Activated T-helper 2 cell treated with anti-CD3 and anti-CD28 coated beads, Interferon-gamma antibody, Interleukin-2, Interleukin-4, amounts not matched to agents 10 μg/mL and 5 μg/mL and 100 μg/mL, durations not matched to agents 14 hours and 24 hours and 36 hours (primary cell): ENCODE measurements around the gene ATP13A3. TPM values are rescaled to one million over a fixed set of nuclear protein-coding genes. Genes with fewer than 3 reads are reported as not detected.

Experiments used
- DNase-seq: peaks from one replicate; pipeline ENCODE4 v3.0.0; 2021; ENCODE audit warnings: low spot score
- H3K27ac Mint-ChIP-seq: one replicate; pipeline ENCODE4 v1.8.0; 2021; ENCODE audit warnings: mixed read lengths
- H3K27me3 Mint-ChIP-seq: one replicate; pipeline ENCODE4 v1.8.0; 2021; ENCODE audit warnings: low read depth, mixed read lengths
- H3K36me3 Mint-ChIP-seq: one replicate; pipeline ENCODE4 v1.8.0; 2021; ENCODE audit warnings: low read depth, mixed read lengths
- H3K4me1 Mint-ChIP-seq: one replicate; pipeline ENCODE4 v1.8.0; 2021; ENCODE audit warnings: low read depth, mixed read lengths
- H3K4me3 Mint-ChIP-seq: one replicate; pipeline ENCODE4 v1.8.0; 2021; ENCODE audit warnings: low read depth, mild to moderate bottlenecking, moderate library complexity, mixed read lengths
- H3K9me3 Mint-ChIP-seq: one replicate; pipeline ENCODE4 v1.8.0; 2021; ENCODE audit warnings: mixed read lengths
- intact Hi-C: fragments of 100-400 bp; cut with micrococcal nuclease; formaldehyde crosslinking; loops from one replicate; pipeline ENCODE4 v1.15.1; 2023
- total RNA-seq: library from RNA; stranded (reverse); gene quantifications from 2 replicates; pipeline ENCODE4 v1.2.3, GENCODE V29; 2022

The ATP13A3 gene
- total RNA-seq, 1 donor from 2014 or later = 136 TPM

DNA sequence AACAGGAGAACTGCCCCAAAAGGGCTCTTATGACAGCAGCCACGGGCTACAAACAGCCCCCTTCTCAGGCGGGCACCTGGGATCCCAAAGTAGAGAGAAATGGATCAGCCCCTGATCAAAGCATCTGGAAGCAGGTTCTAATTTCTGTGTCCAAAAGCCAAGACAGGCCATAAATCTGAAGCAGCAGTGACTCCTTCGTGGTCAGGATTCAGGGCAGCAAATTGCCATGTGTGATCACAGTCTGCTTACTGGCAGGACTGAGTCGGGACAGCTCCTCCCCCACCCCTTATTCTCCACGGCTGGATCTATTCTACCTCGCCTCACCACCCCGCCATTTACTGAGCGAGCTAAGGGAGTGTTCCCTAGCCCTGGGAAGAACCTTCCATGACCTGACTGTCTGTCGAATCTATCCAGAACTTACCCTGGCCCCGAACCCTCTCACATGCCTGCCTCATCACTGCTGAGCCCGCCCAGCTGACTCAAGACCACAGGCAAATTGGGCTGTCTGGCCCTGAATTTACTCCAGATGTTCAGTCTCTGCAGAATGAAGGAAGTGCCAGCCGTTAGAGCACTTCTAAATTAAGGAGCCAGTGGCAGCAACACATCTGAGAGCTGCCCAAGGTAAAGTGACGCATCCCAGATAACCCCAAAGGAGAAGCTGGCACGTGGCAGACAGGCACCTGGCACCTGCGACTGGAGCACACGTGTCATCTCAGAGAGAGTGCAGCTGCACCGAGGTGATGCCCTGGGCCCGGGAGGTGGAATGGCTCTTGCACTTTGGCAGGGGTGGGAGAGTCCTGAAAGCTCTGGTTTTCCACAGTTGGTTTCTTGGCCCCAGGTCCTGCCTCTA, 118.6 kb downstream of the ATP13A3 start:
- H3K4me3 Mint-ChIP-seq = no peak overlapping the region
- H3K9me3 Mint-ChIP-seq = no peaks in the 10 kb centered on the region
- peaks cover 27% of the 10 kb centered on the region for H3K27me3 Mint-ChIP-seq
- intact Hi-C loops = no loop called here
- no peaks in the 10 kb centered on the region for H3K4me1 Mint-ChIP-seq
- H3K27ac Mint-ChIP-seq = no peak overlapping the region
- H3K36me3 Mint-ChIP-seq = no peaks in the 10 kb centered on the region
- DNase-seq = no peak

DNA sequence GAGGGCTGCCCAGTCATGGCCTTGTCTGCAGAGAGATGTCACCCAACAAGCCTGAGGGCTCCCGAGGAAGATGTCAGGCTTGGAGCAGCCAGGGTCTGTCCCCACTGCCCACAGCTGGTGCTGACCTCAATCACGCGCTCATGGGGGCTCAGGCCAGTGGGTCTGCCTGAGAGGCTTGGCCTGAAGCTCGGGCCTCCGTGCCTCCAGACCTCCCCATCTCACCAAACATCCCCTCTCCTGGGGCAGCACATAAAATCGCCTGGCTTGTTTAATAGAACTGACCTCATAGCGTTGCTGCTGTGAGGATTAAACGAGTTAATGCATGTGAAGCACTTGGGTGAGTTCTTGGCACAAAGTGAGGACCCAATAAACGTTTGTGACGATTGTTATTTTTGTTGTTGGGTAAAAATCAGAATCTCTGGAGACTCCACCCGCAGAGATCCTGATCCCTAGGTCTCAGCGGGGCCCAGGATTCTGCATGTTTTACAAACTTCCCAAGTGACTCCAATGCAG, 120.8 kb downstream of the ATP13A3 start:
- no peak overlapping the region for H3K27ac Mint-ChIP-seq
- H3K4me1 Mint-ChIP-seq = no peaks in the 10 kb centered on the region
- intact Hi-C loops = no loop called here
- no peaks in the 10 kb centered on the region for H3K9me3 Mint-ChIP-seq
- H3K36me3 Mint-ChIP-seq = no peaks in the 10 kb centered on the region
- no peak overlapping the region for H3K4me3 Mint-ChIP-seq
- no peak for DNase-seq
- peaks cover 27% of the 10 kb centered on the region for H3K27me3 Mint-ChIP-seq

DNA sequence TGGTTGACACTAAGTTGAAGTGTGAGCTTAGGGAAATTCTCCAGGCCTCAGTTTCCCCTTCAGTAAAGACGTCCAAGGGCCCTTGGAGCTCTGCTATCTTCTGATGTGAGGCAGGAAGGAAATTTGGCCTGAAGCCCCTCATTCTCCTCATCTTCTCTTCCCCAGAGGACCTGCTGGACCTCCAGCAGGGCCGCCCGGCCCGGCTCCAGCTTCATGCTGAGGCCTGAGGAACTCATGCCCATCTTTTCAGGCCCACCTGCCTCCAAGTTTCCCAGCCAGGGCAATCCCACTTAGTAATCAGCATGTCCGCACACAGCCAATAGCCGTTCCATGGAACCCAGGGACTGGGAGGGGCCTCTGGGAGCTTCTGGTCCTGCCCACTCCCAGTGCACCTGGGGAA, 121.3 kb downstream of the ATP13A3 start:
- Mint-ChIP-seq H3K27ac (no peak overlapping the region), H3K4me1 (no peaks in the 10 kb centered on the region), H3K27me3 (peaks cover 24% of the 10 kb centered on the region), H3K9me3 (no peaks in the 10 kb centered on the region), H3K4me3 (no peak overlapping the region), H3K36me3 (no peaks in the 10 kb centered on the region)
- intact Hi-C loops = no loop called here
- DNase-seq = no peak

DNA sequence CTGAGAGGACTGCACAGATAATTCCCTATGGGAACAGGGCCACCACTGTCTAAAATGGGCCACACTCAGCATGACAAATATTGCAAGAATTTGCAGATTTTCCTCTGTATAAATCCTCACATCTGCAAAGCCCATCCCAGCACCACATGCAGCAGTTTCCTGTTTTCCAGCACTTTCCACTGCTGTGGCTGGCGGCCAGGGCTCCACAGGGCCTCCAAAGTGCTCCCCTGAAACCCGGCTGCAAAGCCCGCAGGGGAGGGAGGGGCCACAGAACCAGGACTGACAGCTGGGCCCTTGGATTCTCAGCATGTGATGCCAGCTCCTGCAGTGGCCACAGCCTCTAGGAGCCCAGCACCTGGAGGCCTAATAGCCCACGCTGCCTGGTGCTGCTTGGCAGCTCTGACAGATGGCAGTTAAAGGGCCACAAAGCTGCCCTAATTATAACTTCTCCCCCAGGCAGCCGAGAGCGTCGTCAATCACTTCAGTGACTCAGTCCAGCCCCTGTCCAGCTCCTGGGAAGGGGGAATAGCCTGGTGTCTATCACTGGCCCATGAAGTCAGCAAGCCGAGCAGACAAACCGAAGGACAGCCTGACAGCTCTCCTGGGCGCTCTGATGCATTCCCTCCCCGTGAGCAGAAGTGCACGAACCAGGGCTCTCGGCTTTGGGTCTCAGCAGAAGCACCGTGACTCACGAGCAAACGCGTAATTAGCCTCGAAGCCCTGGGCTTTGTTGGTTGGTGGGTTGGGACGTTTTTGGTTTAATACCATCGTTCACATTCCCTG, 122.0 kb downstream of the ATP13A3 start:
- intact Hi-C loops = no loop called here

DNA sequence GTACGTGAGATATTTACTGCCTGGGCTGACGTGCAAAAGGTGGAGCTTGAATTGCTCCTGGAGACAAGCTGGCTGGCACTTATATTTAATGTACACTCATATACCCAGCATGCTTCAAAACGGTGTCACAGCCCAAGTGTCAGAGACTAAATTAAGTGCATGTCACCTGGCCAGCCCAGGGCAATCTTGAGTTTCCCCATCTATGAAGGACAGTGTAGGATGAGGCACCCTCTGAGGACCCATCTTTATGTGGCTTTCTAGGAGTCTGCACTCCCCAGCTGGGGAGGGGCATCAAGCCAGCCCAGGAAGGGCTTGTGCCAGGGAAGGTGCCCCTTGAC, 122.5 kb downstream of the ATP13A3 start:
- H3K4me1 Mint-ChIP-seq = no peaks in the 10 kb centered on the region
- no peaks in the 10 kb centered on the region for H3K9me3 Mint-ChIP-seq
- H3K4me3 Mint-ChIP-seq = no peak overlapping the region
- H3K27me3 Mint-ChIP-seq = peaks cover 18% of the 10 kb centered on the region
- H3K36me3 Mint-ChIP-seq = no peaks in the 10 kb centered on the region
- intact Hi-C loops = no loop called here
- no peak overlapping the region for H3K27ac Mint-ChIP-seq
- no peak for DNase-seq

More for the DNA sequence above, 122.0 kb downstream of the ATP13A3 start:
- H3K36me3 Mint-ChIP-seq = no peaks in the 10 kb centered on the region
- H3K27me3 Mint-ChIP-seq = peaks cover 19% of the 10 kb centered on the region
- no peak overlapping the region for H3K27ac Mint-ChIP-seq
- no peak overlapping the region for H3K4me3 Mint-ChIP-seq
- no peaks in the 10 kb centered on the region for H3K4me1 Mint-ChIP-seq
- no peak for DNase-seq
- H3K9me3 Mint-ChIP-seq = no peaks in the 10 kb centered on the region

DNA sequence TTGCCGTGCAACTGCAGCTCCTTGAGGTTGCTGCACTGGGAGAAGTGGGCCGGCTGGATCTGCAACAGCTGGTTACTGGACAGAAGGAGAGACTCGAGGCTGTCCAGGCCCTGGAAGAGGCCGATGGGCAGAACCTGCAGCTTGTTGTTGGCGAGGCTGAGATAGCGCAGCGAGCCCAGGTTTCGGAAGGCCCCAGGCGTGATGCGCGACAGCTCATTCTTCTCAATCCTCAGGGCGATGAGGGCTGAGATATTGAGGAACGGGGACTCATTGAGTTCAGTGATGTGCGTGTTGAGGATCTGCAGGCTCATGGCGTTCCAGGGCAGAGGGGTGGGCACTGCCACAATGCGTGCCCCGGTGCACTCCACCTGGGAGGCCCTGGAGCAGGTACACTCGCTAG, 126.2 kb downstream of the ATP13A3 start:
- intact Hi-C loops = no loop called here
- Mint-ChIP-seq H3K4me1 (no peaks in the 10 kb centered on the region), H3K4me3 (no peak overlapping the region), H3K27me3 (no peaks in the 10 kb centered on the region), H3K27ac (no peak overlapping the region), H3K9me3 (no peaks in the 10 kb centered on the region), H3K36me3 (no peaks in the 10 kb centered on the region)
- DNase-seq = no peak

DNA sequence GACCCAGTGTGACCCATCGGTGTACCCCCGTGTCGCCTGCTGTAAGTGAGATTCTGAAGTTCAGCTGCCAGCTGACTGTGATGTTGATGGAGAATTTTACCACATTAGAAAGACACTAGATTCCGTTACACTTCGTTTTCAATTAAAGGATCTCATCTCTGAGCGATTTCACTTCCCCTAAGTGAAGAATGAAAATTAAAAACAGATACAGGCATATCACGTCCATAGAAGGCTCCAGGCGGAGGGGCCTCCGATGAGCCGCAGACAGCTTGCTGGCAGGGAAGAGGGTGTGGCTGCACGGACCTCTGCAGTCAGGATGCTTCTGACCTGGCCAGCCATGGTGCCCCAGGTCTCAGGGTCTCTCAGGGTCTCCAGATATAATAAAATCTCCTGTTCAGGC, 129.1 kb downstream of the ATP13A3 start:
- Mint-ChIP-seq H3K4me1 (no peaks in the 10 kb centered on the region), H3K27ac (no peak overlapping the region), H3K9me3 (no peaks in the 10 kb centered on the region)

DNA sequence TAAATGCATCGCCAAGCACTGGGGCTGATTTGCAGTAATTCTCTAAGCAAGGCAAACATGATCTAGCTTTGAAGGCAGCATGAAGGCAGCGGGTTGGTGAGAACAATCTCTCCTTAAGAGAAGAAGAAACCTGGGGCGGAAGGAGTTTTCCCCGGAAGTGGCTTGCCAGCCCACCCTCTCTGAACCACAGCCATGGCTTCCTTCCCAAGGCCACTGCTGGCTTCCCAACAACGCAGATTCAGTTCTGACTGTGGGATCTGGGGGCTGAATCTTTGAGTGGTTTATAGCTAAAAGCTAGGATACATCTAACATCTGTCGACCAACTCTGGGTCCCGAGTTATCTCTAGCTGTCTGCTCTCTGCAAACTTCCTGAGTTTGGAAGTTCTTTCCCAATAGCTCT, 131.4 kb downstream of the ATP13A3 start:
- H3K4me3 Mint-ChIP-seq = no peak overlapping the region
- H3K27me3 Mint-ChIP-seq = no peaks in the 10 kb centered on the region
- H3K4me1 Mint-ChIP-seq = no peaks in the 10 kb centered on the region
- no peak for DNase-seq
- no peaks in the 10 kb centered on the region for H3K9me3 Mint-ChIP-seq
- no peaks in the 10 kb centered on the region for H3K36me3 Mint-ChIP-seq
- intact Hi-C loops = no loop called here
- H3K27ac Mint-ChIP-seq = no peak overlapping the region

More for the DNA sequence above, 129.1 kb downstream of the ATP13A3 start:
- no peak for DNase-seq
- no peak overlapping the region for H3K4me3 Mint-ChIP-seq
- no peaks in the 10 kb centered on the region for H3K36me3 Mint-ChIP-seq
- intact Hi-C loops = no loop called here
- no peaks in the 10 kb centered on the region for H3K27me3 Mint-ChIP-seq

DNA sequence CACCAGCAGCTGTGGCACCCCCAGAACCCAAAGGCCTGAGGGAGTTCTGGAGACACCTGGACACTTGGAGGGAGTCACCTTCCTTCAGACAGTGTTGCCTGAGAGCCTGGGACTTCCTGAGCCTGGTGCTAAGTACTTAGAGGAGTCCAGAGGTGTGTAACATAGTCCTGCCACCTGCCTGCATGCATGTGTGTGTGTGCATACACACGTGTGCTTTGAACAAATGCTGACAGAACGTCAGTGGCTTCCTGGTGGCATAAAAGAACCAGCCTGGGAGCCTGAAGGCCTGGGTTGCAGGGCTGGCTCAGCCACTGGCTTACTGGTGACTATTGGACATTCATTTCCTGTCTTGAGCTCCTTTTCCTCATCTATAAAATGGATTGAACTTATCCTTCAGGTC, 132.5 kb downstream of the ATP13A3 start:
- H3K4me1 Mint-ChIP-seq = no peaks in the 10 kb centered on the region
- H3K27ac Mint-ChIP-seq = no peak overlapping the region
- no peaks in the 10 kb centered on the region for H3K36me3 Mint-ChIP-seq
- intact Hi-C loops = no loop called here
- DNase-seq = no peak
- no peaks in the 10 kb centered on the region for H3K9me3 Mint-ChIP-seq
- H3K27me3 Mint-ChIP-seq = peaks cover 2% of the 10 kb centered on the region
- H3K4me3 Mint-ChIP-seq = no peak overlapping the region

Other genes starting within 250 kb of the ATP13A3 start
- not detected in 2 replicates for gene CPN2, start 135.7 kb downstream of the ATP13A3 start, total RNA-seq
- gene LRRC15, start 117.3 kb downstream of the ATP13A3 start, total RNA-seq = not detected in 2 replicates
- 0.23 and 0.28 TPM in 2 replicates for gene GP5, start 87.7 kb downstream of the ATP13A3 start, total RNA-seq
- 9.3 and 9.4 TPM in 2 replicates for gene TMEM44, start 146.4 kb upstream of the ATP13A3 start, total RNA-seq
- 52.8 and 53.6 TPM in 2 replicates for gene LSG1, start 185.2 kb upstream of the ATP13A3 start, total RNA-seq
- gene FAM43A, start 198.9 kb upstream of the ATP13A3 start, total RNA-seq = 6.9 and 7.0 TPM in 2 replicates